NCI-H128 (cell line): Measurements from ENCODE around the gene CHCHD4.

ENCODE experiments used
- DNase-seq: peaks from one replicate; lab custom pipeline; 2025; ENCODE audit not compliant: unreplicated experiment; lab: John Stamatoyannopoulos, UW

Gene CHCHD4

DNA sequence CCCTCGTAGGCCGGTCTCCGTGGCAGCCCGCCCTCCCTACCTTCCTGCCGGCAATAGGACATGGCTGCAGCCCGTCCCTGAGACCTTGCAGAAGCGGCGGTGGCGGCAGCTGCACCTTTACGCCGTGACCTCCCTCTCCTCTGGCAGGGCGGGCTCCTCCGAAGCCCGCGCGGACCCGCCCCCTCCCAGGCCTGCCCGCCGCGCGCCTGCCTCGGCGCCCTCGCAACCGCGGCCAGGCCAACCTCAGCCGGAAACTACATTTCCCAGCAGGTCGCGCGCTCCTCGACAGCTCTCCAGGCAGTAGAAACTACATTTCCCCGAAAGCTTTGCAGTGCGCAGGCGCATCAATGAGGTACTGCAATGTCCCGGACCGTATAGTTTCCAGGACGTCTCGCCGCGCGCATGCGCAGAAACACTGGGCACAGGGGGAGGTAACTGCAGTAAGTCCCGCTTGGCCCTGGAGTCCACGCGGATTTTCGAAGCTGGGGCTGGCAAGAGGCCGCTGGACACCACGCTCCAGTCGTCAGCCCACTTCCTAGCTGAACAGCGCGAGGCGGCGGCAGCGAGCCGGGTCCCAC, at the start of gene CHCHD4, which contains the start of gene TMEM43:
CHCHD4 (minus strand) TSS at position 256 of the 578 bp plus-strand sequence; CDS start at position 62, 194 bp downstream.
TMEM43 (plus strand) TSS at position 438 of the 578 bp plus-strand sequence. CDS start 142 bp downstream, outside the sequence.
- peak; percentile 91 for DNase-seq

DNA sequence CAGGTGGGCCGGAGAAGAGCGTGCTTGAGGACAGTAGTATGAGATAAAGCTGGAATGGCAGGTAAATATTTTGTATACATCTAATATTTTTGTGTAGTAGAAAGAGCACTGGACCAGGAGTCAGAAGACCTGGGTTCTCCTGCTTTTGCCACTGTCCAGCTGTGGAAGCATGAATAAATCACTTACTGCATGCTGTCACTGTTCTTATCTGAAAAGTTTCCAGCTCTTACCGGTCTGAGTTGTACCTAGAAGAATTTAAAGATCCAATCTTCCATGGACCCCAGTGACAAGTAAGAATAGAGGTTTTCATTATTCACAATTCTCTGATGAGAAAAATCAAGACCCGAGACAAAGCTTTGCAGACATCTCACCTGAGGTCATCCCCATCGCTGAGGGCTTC, 47.8 kb upstream of the CHCHD4 start:
- DNase-seq, result no peak

GRCh38 chr3:14170531-14171159, 46.0 kb upstream of the CHCHD4 start:
- no peak for DNase-seq

DNA sequence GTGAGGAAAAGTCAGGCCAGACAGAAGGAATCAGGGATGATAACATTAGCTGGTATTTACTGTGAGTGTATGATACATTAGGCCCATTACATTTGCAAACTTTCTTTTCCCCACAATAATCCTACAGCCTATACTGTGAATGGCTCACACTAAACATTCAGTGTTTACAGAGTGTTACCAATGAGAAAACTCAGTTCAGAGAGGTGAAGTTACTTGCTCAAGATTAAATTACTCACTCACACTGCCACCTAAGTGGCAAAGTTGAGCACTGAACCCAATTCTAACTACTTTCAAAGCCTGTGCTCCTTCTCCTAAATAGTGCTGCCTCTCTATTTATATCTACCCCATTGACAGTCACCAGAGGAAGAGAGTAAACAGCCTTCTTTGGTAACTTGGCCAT, 45.2 kb upstream of the CHCHD4 start:
- DNase-seq, result no peak

DNA sequence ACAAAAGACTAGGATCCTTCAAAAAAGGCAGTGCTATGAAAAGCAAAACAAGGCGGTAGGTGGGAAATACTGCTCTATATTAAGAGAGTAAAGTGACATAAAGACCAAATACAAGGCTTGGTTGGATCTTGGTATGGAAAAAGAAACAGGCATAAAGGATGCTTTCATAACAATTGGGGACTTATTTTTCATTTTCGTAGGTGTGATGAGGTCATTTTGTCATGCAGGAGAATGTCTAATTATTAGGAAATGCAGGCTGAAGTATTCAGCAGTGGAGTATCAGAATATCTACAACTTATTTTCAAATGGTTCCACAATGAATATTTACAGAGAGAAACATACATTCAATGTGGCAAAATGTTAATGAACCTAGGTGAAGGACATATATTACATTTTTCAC, 44.8 kb upstream of the CHCHD4 start:
- DNase-seq, result no peak

DNA sequence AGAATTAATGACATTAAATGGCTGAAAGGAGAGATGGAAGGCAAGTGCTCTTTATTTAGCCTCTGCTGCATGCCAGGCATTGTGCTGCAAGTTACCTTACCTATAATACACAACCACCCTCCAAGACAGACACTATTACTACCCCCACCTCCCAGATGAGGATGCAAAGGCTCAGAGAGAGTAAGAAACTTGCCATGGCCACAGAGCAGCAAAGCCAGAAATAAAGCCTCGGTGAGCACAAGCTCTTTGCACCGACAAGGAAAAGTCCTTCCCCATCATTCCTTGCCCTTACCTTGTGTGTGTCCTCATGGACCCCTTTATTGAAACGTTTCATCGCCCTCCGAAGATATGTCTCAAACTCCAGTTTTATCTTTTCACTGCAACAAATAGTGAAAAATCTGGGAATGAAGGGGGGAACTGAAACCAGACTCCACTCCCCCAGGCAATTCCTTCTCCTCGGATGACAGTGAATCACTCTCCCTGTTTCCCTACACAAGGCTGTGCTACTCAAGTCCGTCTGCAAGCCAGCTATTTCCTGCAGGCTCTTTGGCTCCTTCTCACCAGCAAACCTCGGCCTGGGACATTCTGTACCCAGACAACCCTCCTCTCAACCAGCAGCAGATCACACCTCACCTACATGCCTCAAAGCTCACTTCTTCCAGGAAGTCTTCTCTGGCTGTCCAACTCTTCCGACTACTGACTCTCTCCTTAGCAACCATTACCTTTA, 42.4 kb upstream of the CHCHD4 start:
- DNase-seq, result no peak

DNA sequence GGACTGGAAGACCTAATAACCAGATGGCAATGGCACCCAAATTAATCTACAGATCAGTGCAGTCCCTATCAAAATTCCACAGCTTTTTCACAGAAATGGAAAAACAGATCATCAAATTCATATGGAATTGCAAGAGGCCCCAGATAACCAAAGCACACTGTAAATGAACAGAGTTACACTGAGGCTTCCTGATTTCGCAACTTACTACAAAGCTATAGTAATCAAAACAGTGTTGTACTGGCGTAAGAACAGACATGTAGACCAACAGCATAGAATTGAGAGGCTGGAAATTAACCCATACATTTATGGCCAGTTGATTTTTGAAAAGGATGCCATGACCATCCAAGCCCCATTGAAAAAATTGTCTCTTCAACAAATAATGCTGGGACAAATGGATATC, 37.5 kb upstream of the CHCHD4 start:
- DNase-seq, result no peak

DNA sequence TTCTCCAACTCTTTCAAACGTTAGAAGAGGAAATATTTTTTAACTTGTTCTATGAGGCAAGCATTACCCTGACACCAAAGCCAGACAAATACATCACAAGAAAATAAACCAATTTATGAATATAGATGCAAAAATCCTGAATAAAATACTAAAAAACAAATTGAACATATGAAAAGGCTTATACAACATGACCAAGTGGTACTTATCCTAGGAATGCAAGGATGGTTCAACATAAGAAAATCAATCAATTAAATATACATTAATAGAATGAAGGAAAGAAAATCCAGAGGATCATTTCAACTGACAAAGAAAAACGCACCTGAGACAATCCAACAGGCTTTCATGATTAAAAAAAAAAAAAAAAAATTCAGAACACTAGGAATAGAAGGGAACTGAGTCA, 36.6 kb upstream of the CHCHD4 start:
- no peak for DNase-seq

- no peak for DNase-seq
Observed at GRCh38 chr3:14159426-14159825, 34.8 kb upstream of the CHCHD4 start.

GRCh38 chr3:14158370-14158769, 33.7 kb upstream of the CHCHD4 start:
- DNase-seq, result no peak

DNA sequence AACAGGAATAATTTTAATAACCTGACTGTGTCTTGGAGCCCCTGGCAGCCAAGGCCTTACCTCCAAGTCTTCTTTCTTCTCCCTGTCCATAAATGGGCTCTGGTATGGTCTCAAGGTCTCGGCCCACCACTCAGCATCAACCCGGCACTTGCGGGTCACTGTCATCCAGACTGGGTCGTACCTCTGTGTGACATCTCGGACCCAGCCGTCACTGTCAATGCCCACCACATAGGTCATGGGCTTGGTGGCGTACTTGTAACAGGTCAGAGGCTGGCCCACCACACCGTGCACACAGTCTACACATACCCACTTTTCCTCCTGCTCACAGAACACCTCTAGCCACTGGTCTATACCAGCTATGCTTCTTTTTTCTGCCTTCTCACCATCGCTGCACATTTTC, 33.3 kb upstream of the CHCHD4 start:
- DNase-seq, result no peak

GRCh38 chr3:14156843-14157561, 32.3 kb upstream of the CHCHD4 start:
- DNase-seq, result no peak

DNA sequence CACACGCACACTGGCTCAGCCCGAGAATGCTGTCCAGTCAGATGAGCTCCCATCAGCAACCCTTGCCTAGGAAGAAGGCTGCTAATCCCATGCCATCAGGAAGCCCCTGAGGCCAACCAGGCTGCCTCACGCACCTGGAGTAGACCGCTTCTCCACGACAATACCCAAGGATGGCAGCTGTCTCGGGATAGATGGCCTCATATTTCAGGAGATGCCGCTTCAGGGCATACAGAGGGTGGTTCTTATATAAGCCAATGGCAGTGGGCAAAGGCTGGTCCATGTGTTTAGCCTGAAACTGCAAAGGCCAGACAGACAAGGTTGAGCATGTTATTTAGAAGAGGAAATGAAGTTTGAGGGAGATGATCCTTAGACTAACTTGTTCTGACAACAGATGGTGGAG, 31.5 kb upstream of the CHCHD4 start:
- DNase-seq, result no peak

DNA sequence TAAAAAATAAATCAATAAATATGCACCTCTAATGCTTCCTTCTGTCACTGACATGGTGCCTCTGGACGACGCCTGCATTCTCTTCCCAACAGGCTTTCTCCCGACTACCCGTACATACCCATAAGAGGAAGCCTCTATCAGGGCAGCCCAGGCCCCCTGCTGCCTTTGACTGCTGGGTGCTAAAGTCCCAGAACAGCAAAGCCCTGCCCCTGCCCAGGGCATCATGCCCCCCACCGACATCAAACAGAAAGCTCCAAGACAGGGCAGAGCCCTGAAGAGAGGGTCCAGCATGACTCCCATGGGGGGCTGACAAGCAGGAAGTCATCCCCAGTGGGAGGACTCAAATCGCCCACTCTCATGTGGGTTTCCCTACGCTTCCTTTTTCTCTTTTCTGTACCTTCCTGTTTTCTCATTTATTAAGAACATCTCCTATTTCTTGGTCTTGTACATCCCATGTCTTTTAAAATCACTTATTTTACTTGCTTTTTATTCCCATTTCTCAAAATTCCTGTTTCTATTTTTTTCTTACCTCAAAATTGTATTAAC, 30.3 kb upstream of the CHCHD4 start:
- no peak for DNase-seq

DNA sequence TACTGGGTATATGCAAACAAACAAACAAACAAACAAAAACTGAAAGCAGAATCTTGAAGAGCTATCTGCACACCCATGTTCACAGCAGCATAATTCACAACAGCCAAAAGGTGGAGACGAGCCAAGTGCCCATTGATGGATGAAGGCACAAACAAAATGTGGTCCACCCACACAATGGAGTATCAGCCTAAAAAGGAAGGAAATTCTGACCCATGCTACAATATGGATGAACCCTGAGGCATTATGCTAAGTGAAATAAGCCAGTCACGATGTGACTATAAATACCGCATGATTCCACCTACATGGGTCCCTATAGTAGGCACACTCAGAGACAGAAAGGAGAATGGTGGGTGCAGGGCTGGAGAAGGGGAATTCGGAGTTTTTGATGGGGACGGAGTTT, 29.6 kb upstream of the CHCHD4 start:
- no peak for DNase-seq

DNA sequence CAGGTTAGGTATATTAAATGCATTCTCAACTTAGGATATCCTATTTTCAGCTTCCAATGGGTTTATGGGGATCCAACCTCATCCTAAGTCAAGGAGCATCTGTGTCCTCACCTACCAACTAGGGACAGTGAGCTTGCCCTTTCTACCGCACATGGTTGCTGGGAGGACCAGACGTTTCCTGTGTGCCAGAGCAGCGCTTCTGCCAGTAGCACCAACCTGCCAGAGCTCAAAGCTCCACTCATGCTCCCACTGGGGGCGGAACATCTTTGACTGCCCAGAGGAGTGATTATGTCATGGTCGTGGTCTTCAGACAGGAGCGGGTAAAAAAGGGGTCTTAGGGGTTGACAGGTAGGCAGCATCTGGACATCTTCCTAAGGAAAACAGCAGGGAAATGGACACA, 29.0 kb upstream of the CHCHD4 start:
- DNase-seq, result no peak

GRCh38 chr3:14152963-14153355, 28.3 kb upstream of the CHCHD4 start:
- DNase-seq, result no peak

- DNase-seq, result no peak
Observed at GRCh38 chr3:14152233-14152962, 27.7 kb upstream of the CHCHD4 start.

DNA sequence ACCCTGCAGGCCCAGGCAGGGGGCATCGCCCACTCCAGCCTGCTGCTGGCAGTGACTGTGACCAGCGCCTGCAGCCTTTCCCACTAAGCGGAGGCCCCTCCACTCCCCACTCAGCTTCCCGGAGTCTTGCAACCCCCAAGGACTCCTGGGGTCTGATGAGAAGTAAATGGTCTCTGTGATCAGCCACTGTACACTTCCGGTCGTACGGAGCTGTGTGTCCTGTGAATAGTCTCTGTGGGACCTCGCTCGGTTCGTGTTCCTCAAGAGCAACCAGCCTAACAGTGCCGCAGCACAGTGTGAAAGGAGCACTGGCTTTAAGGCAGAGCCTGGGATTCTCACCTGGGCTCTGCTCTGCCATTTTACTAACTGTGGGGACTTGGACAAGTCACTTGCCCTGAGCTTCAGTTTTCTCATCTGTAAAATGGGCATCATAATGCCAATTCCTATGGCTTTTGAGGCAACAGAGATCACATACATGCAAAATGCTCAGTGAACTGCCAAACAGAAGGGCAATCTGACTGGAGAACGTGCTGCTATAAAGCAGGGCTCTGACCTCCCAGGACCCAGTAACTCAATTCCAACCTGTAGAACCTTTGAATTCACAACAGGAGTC, 26.9 kb upstream of the CHCHD4 start:
- DNase-seq, result no peak

DNA sequence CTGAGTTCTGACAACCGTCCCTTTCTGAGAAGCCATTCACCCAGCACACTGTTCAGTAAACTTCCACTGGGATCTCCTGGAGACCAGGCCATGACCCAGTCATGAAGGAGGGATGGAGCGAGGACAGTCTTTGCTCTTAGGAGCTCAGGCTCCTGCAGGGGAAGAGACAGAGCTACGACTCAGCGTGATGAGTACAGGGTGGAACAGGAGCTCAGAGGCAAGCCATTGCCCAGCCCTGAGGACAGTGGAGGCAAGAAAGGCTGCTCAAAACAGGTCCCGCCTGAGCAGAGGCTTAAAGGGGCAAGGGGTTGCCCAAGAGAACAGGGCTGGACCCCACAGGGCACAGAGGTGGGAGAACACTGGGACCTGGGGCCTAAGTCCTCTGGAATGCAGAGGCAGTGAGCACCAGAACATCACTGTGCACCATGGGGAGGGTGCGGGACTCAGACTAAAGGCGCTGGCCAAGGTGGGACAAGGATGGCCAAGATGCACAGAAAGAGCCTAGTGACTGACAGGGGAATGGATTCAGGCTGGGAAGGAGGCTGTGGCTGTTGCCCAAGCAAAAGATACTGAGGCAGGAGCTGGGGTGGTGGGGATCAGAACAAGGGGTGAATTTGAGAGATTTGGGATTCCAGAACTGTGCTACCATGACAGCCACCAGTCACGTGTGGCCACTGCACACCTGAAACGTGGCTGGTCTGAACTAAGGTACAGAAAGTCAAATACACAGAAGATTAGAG, 26.0 kb upstream of the CHCHD4 start:
- DNase-seq, result no peak
